HepG2 (cell line): ENCODE results near the gene C11orf24. TPM values are rescaled to one million over a fixed set of nuclear protein-coding genes. Genes with fewer than 3 reads are reported as not detected.
A peak's percentile ranks its signal among the peaks of the same experiment; 100 is the strongest.

Experiments
- ARID4A ChIP-seq: sonication (generic); formaldehyde crosslinking; IDR thresholded peaks from 2 replicates; pipeline ENCODE4 v1.5.0; 2020; ENCODE audit warnings: mild to moderate bottlenecking, missing genetic modification reagents, borderline replicate concordance
- BCLAF1 ChIP-seq: fragments of 450-650 bp; IDR thresholded peaks from 2 replicates; pipeline ENCODE4 v1.6.1; 2017; ENCODE audit warnings: mild to moderate bottlenecking
- BRD4 ChIP-seq: sonication (generic); formaldehyde crosslinking; IDR thresholded peaks from 2 replicates; pipeline ENCODE4 v1.4.0; 2020; ENCODE audit warnings: missing genetic modification reagents
- ETV6 ChIP-seq: sonication (generic); formaldehyde crosslinking; conservative IDR thresholded peaks from 2 replicates; pipeline ENCODE4 v1.4.0; 2020; ENCODE audit warnings: missing genetic modification reagents
- FIP1L1 ChIP-seq: fragments of 200-400 bp; formaldehyde crosslinking; IDR thresholded peaks from 2 replicates; pipeline ENCODE4 v1.6.1; 2018; ENCODE audit warnings: low read depth, mild to moderate bottlenecking, low read length, moderate library complexity, borderline replicate concordance; ENCODE audit not compliant: insufficient read depth
- GATAD1 ChIP-seq: IDR thresholded peaks from 2 replicates; pipeline ENCODE4 v1.6.1; 2016; ENCODE audit warnings: missing genetic modification reagents, missing compliant biosample characterization
- HMGA1 ChIP-seq: sonication (generic); formaldehyde crosslinking; conservative IDR thresholded peaks from 2 replicates; pipeline ENCODE4 v1.4.0; 2020; ENCODE audit warnings: missing genetic modification reagents
- NCOA1 ChIP-seq: sonication (generic); formaldehyde crosslinking; IDR thresholded peaks from 2 replicates; pipeline ENCODE4 v1.9.0; 2021; ENCODE audit warnings: missing genetic modification reagents
- NPAS2 ChIP-seq: sonication (generic); formaldehyde crosslinking; IDR thresholded peaks from 2 replicates; pipeline ENCODE4 v1.8.0; 2022; ENCODE audit warnings: mild to moderate bottlenecking, missing genetic modification reagents, borderline replicate concordance
- SIN3A ChIP-seq: IDR thresholded peaks from 2 replicates; pipeline ENCODE4 v1.6.1; 2011; ENCODE audit warnings: low read depth, mild to moderate bottlenecking, control low read depth, low read length, borderline replicate concordance
- SNAPC5 ChIP-seq: sonication (generic); formaldehyde crosslinking; IDR thresholded peaks from 2 replicates; pipeline ENCODE4 v1.8.1; 2023; ENCODE audit warnings: mild to moderate bottlenecking, missing genetic modification reagents, borderline replicate concordance
- U2AF1 ChIP-seq: fragments of 200-400 bp; formaldehyde crosslinking; optimal IDR thresholded peaks from 2 replicates; pipeline ENCODE3; 2017; ENCODE audit warnings: mild to moderate bottlenecking, low read depth, low read length
- ZBTB3 ChIP-seq: sonication (generic); formaldehyde crosslinking; IDR thresholded peaks from 2 replicates; pipeline ENCODE4 v1.4.0; 2020; ENCODE audit warnings: low read depth, mild to moderate bottlenecking, moderate library complexity, missing genetic modification reagents, borderline replicate concordance
- ZNF180 ChIP-seq: sonication (generic); formaldehyde crosslinking; IDR thresholded peaks from 2 replicates; pipeline ENCODE4 v1.4.0; 2020; ENCODE audit warnings: low read depth, missing genetic modification reagents, borderline replicate concordance
- ZNF317 ChIP-seq: sonication (generic); formaldehyde crosslinking; IDR thresholded peaks from 2 replicates; pipeline ENCODE4 v1.5.0; 2020; ENCODE audit warnings: mild to moderate bottlenecking, missing genetic modification reagents
- ZNF354B ChIP-seq: sonication (generic); formaldehyde crosslinking; IDR thresholded peaks from 2 replicates; pipeline ENCODE4 v1.8.0; 2022; ENCODE audit warnings: mild to moderate bottlenecking, missing genetic modification reagents
- ZNF678 ChIP-seq: sonication (generic); formaldehyde crosslinking; IDR thresholded peaks from 2 replicates; pipeline ENCODE4 v1.4.0; 2020; ENCODE audit warnings: mild to moderate bottlenecking, missing genetic modification reagents
- ZNF775 ChIP-seq: sonication (generic); formaldehyde crosslinking; IDR thresholded peaks from 2 replicates; pipeline ENCODE4 v1.4.0; 2020; ENCODE audit warnings: missing genetic modification reagents, mild to moderate bottlenecking, moderate library complexity, borderline replicate concordance
- polyA plus RNA-seq, 8 experiments: library from polyadenylated mRNA; depleted of rRNA in 3 of 8; stranded (reverse) in 7 of 8; unstranded in 1 of 8; fragments of >200 nt; fragmentation: Illumina TruSeq in 4 of 8; extraction: Trizol in 4 of 8; gene quantifications; 2 replicates each; pipeline versions ENCODE4 v1.2.1 to v1.2.3, GENCODE V29; 2011 to 2016; ENCODE audit warnings: low read depth in 4 of 8, missing spikeins in 1 of 8, mixed read lengths in 1 of 8; ENCODE audit not compliant: insufficient read depth in 1 of 8
- total RNA-seq, 5 experiments: library from RNA; depleted of rRNA; stranded (reverse); fragments of >200 nt; fragmentation: Illumina TruSeq; extraction: Trizol; gene quantifications; 2 replicates each; pipeline ENCODE4 v1.2.3, GENCODE V29; 2016; ENCODE audit warnings: low read depth in 1 of 5
- TF ChIP-seq, protein P1 (sequence below): sonication (generic); formaldehyde crosslinking; IDR thresholded peaks from 2 replicates; pipeline ENCODE4 v1.4.0; 2020; ENCODE audit warnings: missing genetic modification reagents, borderline replicate concordance

C11orf24 gene
- total and polyA plus RNA-seq, 2 of the 13 experiments (the other 11 are each of a cell fraction or from before 2014, with no cell fraction given) = 52.9 to 55.5 TPM

DNA sequence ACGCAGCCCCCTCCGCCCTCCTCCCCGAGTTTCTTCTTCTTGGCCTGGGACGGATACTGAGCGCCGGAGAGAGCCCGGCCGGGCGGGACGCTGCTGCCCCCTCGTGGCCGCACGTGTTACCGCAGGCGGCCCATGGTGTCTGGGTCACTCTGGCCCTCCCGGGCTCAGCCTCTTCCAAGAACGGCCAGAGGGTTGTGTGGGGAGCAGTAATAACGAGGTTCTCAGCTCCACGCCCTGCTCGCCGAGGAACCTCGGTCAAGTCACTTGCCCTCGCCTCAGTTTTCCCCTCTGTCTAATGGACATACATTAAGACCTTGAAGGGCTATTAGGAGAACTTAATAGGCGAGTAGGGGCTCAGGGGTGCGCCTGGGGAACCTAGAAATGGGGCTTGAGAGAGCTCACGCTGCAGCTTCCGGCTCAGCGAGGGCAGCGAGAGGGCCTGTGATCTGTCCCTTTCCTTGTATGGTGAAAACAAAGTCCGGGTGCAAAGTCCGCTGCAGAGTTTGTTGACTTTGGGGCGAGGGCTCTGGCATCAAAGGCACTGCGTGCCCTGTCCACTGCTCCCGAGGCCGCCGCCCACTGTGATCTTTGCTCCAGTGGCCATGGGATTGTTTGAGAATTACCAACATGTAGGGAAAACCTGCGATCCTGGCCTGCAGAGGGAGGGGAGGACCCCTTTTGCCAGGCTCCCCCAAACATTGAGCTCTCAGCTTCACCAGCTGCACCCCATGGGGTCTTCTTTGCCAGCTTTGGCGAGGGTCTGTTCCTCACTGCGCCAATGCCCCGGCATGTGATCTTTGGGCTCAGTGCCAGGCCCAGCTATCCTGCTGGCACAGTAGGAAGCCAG, 26.3 kb upstream of the C11orf24 start (continued):
- TF ChIP-seq ZNF354B (no peak), ZBTB3 (CRISPR knock-in tag) (peak; percentile 99), GATAD1 (CRISPR knock-in tag) (peak; percentile 74), FIP1L1 (no peak), NPAS2 (CRISPR knock-in tag) (0 out of 2 replicates have a peak, but pooled peaks have one; percentile 21), ETV6 (CRISPR knock-in tag) (no peak), HMGA1 (CRISPR knock-in tag) (no peak), ZNF678 (CRISPR knock-in tag) (no peak), SNAPC5 (CRISPR knock-in tag) (no peak), NCOA1 (CRISPR knock-in tag) (peak; percentile 96; the same call in 1 of the 2 replicates), ZNF180 (CRISPR knock-in tag) (no peak), ZNF317 (CRISPR knock-in tag) (peak; percentile 91), U2AF1 (no peak), BRD4 (peak; percentile 79; the same call in 1 of the 2 replicates), ARID4A (peak; percentile 82; the same call in 1 of the 2 replicates), SIN3A (0 out of 2 replicates have a peak, but pooled peaks have one; percentile 70), BCLAF1 (no peak), ZNF775 (no peak; the same call in 1 of the 2 replicates)
- TF ChIP-seq, protein P1, sequence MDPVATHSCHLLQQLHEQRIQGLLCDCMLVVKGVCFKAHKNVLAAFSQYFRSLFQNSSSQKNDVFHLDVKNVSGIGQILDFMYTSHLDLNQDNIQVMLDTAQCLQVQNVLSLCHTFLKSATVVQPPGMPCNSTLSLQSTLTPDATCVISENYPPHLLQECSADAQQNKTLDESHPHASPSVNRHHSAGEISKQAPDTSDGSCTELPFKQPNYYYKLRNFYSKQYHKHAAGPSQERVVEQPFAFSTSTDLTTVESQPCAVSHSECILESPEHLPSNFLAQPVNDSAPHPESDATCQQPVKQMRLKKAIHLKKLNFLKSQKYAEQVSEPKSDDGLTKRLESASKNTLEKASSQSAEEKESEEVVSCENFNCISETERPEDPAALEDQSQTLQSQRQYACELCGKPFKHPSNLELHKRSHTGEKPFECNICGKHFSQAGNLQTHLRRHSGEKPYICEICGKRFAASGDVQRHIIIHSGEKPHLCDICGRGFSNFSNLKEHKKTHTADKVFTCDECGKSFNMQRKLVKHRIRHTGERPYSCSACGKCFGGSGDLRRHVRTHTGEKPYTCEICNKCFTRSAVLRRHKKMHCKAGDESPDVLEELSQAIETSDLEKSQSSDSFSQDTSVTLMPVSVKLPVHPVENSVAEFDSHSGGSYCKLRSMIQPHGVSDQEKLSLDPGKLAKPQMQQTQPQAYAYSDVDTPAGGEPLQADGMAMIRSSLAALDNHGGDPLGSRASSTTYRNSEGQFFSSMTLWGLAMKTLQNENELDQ (CRISPR knock-in tag) = peak; percentile 13; the same call in 1 of the 2 replicates
